GM21529 (cell line): Measurements from ENCODE around the gene NAGS.
"Not testable (repeated sequence)": the region's sequence is repeated elsewhere in the genome, so short reads cannot be mapped to it uniquely, and the experiment has no call there.

Experiments
- ATAC-seq: cut with Tn5 transposase; IDR thresholded peaks from one replicate; pipeline ENCODE4 v1.9.1; 2021; ENCODE audit not compliant: unreplicated experiment

The NAGS gene, protein sequence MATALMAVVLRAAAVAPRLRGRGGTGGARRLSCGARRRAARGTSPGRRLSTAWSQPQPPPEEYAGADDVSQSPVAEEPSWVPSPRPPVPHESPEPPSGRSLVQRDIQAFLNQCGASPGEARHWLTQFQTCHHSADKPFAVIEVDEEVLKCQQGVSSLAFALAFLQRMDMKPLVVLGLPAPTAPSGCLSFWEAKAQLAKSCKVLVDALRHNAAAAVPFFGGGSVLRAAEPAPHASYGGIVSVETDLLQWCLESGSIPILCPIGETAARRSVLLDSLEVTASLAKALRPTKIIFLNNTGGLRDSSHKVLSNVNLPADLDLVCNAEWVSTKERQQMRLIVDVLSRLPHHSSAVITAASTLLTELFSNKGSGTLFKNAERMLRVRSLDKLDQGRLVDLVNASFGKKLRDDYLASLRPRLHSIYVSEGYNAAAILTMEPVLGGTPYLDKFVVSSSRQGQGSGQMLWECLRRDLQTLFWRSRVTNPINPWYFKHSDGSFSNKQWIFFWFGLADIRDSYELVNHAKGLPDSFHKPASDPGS

GRCh38 chr17:44004077-44004760 lies at the start of gene NAGS:
TSS of gene NAGS (plus strand) at chr17:44004622. CDS start at chr17:44004664, 42 bp downstream.
- no peak for ATAC-seq

GRCh38 chr17:43956222-43956621 lies 48.2 kb upstream of the NAGS start:
- ATAC-seq, result no peak

- ATAC-seq, result no peak
Observed at GRCh38 chr17:43958748-43959352, 45.6 kb upstream of the NAGS start.

DNA sequence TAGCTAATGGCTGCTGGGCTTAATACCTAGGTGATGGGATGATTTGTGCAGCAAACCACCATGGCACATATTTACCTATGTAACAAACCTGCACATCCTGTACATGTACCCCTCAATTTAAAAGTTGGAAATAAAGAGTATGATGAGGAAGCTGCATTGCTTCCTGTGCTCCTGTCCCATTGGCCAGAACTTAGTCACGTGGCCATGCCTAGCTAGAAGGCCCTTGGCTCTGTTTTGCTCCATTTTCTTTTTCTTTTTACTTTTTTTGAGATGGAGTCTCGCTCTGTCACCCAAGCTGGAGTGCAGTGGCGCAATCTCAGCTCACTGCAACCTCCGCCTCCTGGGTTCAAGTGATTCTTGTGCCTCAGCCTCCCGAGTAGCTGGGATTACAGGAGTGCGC lies 43.1 kb upstream of the NAGS start:
- not testable (repeated sequence) for ATAC-seq

GRCh38 chr17:43961954-43962353 lies 42.5 kb upstream of the NAGS start:
- ATAC-seq, result no peak

DNA sequence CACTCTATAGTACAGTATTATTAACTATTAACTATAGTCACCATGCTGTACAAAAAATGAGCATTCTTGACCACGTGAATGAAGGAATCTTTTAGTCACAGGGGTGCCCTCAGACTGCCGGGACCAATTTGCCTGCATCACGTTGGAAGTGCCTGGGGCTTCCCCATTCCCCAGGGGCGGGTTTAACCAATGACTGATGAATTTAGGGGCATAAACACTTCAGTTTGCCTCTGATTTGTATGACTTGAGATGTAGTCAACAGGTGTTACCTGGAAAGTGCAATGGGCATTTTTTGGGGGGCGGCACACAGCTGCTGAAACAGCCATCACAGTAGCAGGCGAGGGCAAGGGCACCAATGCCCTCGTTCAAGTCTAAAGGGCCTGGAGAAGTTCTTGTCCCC lies 41.9 kb upstream of the NAGS start:
- no peak for ATAC-seq

DNA sequence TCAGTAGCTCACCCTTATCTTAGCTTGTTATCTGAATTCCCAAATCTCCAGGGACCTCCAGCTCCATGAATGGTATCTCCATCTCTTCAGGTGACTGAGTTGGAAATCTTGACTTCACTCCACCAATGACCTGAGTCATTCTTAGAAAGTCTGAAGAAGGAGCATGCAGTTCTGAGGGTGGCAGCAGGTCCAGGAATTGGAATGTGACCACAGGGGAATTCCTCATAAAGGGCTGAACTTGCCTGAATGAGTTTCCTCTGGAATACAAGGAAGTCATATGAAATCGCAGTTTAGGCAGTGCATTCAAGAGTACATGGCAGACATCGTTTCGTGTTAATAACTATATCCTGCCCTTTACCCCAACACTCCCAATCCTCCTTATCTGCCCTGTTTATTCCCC lies 38.1 kb upstream of the NAGS start:
- ATAC-seq, result no peak

DNA sequence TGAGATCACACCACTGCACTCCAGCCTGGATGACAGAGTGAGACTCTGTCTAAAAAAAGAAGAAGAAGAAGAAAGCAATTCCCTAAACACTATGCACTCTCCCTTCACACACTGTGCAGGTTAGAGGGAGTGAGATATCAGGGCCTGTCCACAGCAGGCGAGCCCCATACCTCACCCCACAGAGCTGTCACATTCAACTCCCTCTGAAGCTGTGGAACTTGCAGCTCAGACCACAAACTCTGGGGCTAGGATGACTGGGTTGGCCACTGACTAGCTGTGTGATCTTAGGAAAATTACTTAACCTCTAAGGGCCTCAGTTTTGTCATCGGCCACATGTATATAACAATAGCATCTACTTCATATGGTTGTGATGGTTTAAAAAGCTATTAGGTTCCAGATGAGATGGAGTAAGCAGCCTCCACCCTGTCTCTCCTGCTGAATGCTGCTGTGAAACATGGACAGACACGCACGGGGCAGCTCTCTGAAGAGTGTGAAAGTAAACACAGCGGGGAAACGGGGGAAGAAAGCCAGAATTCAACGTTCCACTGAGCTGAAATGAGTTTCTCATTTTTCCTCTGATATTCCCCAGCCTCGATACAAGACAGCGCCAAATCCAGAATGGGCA lies 37.1 kb upstream of the NAGS start:
- ATAC-seq, result no peak

- ATAC-seq, result no peak
Observed at GRCh38 chr17:43970366-43970765, 34.1 kb upstream of the NAGS start.

DNA sequence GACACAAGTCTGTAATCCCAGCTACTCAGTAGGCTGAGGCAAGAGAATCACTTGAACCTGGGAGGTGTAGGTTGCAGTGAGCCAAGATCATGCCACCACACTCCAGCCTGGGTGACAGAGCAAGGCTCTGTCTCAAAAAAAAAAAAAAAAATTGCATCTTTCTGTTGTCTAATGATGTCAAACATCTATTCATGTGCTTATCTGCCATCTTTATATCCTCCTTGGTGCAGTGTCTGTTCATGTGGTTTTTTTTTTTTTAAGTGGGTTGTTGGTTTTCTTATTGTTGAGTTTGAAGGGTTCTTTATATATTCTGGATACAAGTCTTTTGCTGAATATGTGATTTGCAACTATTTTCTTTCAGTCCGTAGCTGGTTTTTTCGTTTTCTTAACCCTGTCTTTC lies 33.0 kb upstream of the NAGS start:
- ATAC-seq, result not testable (repeated sequence)

DNA sequence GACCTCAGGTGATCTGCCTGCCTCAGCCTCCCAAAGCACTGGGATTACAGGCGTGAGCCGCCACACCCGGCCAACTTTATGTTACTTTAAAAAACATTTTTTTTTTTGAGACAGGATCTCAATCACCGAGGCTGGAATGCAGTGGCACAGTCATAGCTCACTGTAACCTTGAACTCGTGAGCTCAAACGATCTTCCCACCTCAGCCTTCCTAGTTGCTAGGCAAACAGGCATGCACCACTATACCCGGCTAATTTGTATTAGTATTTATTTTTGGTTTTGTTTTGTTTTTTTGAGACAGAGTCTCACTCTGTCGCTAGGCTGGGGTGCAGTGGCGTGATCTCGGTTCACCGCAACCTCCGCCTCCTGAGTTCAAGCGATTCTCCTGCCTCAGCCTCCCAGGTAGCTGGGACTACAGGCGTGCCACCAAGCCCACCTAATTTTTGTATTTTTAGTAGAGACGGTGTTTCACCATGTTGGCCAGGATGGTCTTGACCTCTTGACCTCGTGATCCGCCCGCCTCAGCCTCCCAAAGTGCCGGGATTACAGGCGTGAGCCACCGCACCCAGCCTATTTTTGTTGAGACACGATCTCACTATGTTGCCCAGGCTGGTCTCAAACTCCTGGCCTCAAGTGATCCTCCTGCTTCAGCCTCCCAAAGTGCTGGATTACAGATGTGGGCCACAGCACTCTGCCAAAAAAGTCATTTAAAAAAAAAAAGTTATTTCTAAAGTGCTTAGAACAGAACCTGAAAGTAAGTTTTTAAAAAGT lies 31.8 kb upstream of the NAGS start:
- not testable (repeated sequence) for ATAC-seq

GRCh38 chr17:43974382-43975266 lies 29.8 kb upstream of the NAGS start:
- no peak for ATAC-seq

- ATAC-seq, result no peak
Observed at GRCh38 chr17:43975898-43976297, 28.5 kb upstream of the NAGS start.

DNA sequence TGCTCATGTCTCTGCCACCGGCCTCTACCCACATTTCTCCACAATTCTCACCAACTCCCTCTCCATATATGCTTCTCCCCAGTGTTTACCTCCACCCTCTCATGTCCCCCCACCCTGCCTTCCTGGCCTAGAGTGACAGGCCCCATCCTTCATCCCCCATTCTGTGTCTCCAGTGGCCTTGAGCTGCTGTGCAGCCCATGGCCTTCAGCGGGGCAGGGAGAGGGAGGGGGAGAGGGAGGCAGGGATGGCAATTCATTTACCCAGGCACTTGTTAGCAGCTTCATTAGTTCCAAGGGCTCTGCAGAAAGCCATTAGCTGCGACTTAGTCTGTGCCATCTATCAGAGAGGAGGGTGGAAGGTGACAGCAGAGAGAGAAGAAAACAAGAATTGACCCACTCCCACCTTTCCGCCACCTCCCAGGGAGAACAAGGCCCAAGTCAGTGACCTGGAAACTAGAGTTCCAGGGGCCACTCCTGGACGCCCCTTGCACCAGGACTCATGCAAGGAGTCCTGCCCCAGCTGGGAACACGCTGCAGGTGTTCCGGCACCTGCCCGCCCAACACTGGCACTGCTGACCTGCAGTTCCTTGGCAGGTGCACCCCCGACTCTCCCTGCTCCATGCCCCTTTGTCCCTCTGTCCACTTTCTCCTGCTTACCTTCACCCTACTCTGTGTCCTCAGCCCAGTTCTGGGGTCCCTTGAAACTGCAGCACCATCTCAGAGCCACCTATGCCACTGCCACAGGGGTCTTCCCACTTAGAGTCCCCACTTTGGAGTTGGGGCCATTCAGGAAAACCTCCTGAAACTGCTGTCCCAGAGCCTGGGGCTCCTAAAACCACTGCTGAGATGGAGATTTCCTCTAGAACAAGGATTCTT lies 27.2 kb upstream of the NAGS start:
- ATAC-seq, result no peak

DNA sequence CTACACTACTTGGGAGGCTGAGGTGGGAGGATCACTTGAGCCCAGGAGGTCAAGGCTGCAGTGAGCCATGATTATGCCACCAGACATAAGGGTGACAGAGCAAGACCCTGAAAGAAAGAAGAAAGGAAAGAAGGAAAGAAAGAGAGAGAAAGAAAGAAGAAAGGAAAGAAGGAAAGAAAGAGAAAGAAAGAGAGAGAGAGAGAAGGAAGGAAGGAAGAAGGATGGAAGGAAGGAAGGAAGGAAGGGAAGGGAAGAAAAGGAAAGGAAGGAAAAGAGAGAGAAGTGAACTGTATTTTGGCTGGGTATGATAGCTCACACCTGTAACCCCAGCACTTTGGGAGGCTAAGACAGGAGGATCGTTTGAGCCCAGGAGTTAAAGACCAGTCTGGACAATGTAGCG lies 26.3 kb upstream of the NAGS start:
- ATAC-seq, result no peak

GRCh38 chr17:43979011-43979410 lies 25.4 kb upstream of the NAGS start:
- no peak for ATAC-seq

GRCh38 chr17:43979671-43980070 lies 24.8 kb upstream of the NAGS start:
- no peak for ATAC-seq

GRCh38 chr17:43982171-43982570 lies 22.3 kb upstream of the NAGS start:
- ATAC-seq, result no peak

DNA sequence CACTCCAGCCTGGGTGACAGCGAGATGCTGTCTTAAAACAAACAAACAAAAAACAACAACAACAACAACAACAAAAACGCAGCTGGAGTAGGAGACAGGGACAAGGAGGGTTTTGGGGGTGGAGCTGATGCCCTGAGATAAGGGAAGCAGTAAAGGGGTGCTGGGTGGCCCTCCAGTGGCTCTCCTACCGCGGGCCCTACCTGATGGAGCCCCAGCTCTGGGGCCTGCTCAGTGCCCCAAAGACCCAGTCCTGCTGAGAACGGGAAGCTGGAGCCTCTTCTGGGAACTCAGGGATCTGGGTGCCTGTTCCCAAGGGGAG lies 21.3 kb upstream of the NAGS start:
- ATAC-seq, result no peak
